ENCODE data around the gene SLC22A16.

DNA sequence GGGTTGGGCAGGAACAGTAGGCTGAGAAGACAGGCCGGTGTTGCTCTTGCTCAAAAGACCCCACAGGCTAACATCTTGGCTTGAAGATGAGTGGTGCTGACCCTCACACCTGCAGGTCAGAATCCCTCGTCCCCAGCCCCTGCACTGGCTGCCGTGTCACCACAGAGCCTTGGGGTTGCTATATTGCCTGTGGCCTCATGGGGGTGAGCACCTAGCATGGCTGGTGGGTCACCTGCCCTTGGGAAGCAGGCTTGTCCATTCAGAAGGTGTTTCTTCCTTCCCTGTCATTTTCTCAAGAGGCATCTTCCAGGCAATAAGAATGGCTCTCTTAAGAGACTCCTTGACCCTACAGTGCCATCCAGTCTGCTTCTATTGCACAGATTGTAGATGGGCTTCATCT is 7.7 kb downstream of the SLC22A16 start:
- TF ChIP-seq, protein P1, sequence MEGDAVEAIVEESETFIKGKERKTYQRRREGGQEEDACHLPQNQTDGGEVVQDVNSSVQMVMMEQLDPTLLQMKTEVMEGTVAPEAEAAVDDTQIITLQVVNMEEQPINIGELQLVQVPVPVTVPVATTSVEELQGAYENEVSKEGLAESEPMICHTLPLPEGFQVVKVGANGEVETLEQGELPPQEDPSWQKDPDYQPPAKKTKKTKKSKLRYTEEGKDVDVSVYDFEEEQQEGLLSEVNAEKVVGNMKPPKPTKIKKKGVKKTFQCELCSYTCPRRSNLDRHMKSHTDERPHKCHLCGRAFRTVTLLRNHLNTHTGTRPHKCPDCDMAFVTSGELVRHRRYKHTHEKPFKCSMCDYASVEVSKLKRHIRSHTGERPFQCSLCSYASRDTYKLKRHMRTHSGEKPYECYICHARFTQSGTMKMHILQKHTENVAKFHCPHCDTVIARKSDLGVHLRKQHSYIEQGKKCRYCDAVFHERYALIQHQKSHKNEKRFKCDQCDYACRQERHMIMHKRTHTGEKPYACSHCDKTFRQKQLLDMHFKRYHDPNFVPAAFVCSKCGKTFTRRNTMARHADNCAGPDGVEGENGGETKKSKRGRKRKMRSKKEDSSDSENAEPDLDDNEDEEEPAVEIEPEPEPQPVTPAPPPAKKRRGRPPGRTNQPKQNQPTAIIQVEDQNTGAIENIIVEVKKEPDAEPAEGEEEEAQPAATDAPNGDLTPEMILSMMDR (IDR thresholded peaks at IDR 0.05) = no peak
- TF ChIP-seq EZH2 (IDR thresholded peaks at IDR 0.05; ENCODE audit: borderline replicate concordance, insufficient read depth, low read depth, low read length, poor library complexity, severe bottlenecking) = no peak

Measured in B cell (primary cell).